ENCODE data around the gene MLF2. TPM values are rescaled to one million over a fixed set of nuclear protein-coding genes. Genes with fewer than 3 reads are reported as not detected.

The MLF2 gene
- total and polyA plus RNA-seq, 9 of the 15 experiments (the other 6 are each of a cell fraction or from before 2014, with no cell fraction given): 11.4 to 190 (median 139) TPM

- peak; percentile 80 for TF ChIP-seq GMEB1 (CRISPR knock-in tag; IDR thresholded peaks at IDR 0.05)
- TF ChIP-seq SMARCB1 (IDR thresholded peaks at IDR 0.05; ENCODE audit: insufficient read length, low read depth): no peak
- TF ChIP-seq BRD4 (IDR thresholded peaks at IDR 0.05): no peak
- peak; percentile 50 for TF ChIP-seq MXD1 (CRISPR knock-in tag; IDR thresholded peaks at IDR 0.05; ENCODE audit: borderline replicate concordance, poor library complexity, severe bottlenecking)
- 0 out of 2 replicates have a peak, but pooled peaks have one; percentile 10 for TF ChIP-seq TRIM28 (IDR thresholded peaks at IDR 0.05)
- TF ChIP-seq FOXM1 (IDR thresholded peaks at IDR 0.05; ENCODE audit: low read depth): peak; percentile 62; the same call in 1 of the 2 replicates
- TF ChIP-seq FOXM1 (CRISPR knock-in tag; IDR thresholded peaks at IDR 0.05; ENCODE audit: low read depth): no peak
- TF ChIP-seq HBP1 (CRISPR knock-in tag; IDR thresholded peaks at IDR 0.05): no peak
- no peak for TF ChIP-seq TGIF2 (CRISPR knock-in tag; IDR thresholded peaks at IDR 0.05)
- no peak for TF ChIP-seq ZNF197 (CRISPR knock-in tag; IDR thresholded peaks at IDR 0.05; ENCODE audit: low read depth)
- no peak for TF ChIP-seq HNRNPK (IDR thresholded peaks at IDR 0.05; ENCODE audit: low read depth, low read length, poor library complexity, severe bottlenecking)
- no peak for TF ChIP-seq ETS2 (tag; IDR thresholded peaks at IDR 0.05; ENCODE audit: borderline replicate concordance, poor library complexity, severe bottlenecking)
- TF ChIP-seq, protein P1, sequence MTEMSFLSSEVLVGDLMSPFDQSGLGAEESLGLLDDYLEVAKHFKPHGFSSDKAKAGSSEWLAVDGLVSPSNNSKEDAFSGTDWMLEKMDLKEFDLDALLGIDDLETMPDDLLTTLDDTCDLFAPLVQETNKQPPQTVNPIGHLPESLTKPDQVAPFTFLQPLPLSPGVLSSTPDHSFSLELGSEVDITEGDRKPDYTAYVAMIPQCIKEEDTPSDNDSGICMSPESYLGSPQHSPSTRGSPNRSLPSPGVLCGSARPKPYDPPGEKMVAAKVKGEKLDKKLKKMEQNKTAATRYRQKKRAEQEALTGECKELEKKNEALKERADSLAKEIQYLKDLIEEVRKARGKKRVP (CRISPR knock-in tag; IDR thresholded peaks at IDR 0.05): no peak
- TF ChIP-seq ATF1 (CRISPR knock-in tag; IDR thresholded peaks at IDR 0.05): no peak
- TF ChIP-seq ATF1 (tag; IDR thresholded peaks at IDR 0.05): peak; percentile 94
- no peak for TF ChIP-seq ZFP30 (CRISPR knock-in tag; IDR thresholded peaks at IDR 0.05; ENCODE audit: borderline replicate concordance)
- no peak for TF ChIP-seq PYGO2 (tag; IDR thresholded peaks at IDR 0.05)
- TF ChIP-seq ZNF384 (IDR thresholded peaks at IDR 0.05; ENCODE audit: low read depth, low read length): peak; percentile 40
- TF ChIP-seq CHD2 (IDR thresholded peaks at IDR 0.05; ENCODE audit: low read depth, low read length): peak; percentile 13; the same call in 1 of the 2 replicates
- no peak for TF ChIP-seq XRCC4 (IDR thresholded peaks at IDR 0.05; ENCODE audit: extremely low read depth, insufficient read depth, insufficient read length)
- peak; percentile 73 for TF ChIP-seq TBP (optimal IDR thresholded peaks at IDR 0.05; ENCODE audit: low read depth, low read length)
- no peak for TF ChIP-seq ARHGAP35 (IDR thresholded peaks at IDR 0.05; ENCODE audit: partially characterized antibody)
- no peak for TF ChIP-seq BRCA1 (IDR thresholded peaks at IDR 0.05)
- TF ChIP-seq BRCA1 (CRISPR knock-in tag; IDR thresholded peaks at IDR 0.05): no peak
- no peak for TF ChIP-seq PCBP2 (IDR thresholded peaks at IDR 0.05; ENCODE audit: low read depth, low read length, poor library complexity, severe bottlenecking)
These were observed 29.1 kb downstream of the MLF2 start, which contains the start of gene COPS7A (continued) for GRCh38 chr12:6723607-6724408.

Data from K562 (cell line).